Neutrophil (primary cell): ENCODE measurements around the gene UFM1.
"Not testable (repeated sequence)": the region's sequence is repeated elsewhere in the genome, so short reads cannot be mapped to it uniquely, and the experiment has no call there.

Source experiments
- H3K27ac ChIP-seq: fragments of 200-600 bp; sonication (generic); 2 replicates; pipeline ENCODE4 v1.5.1; 2016; ENCODE audit warnings: mild to moderate bottlenecking, moderate library complexity
- H3K27me3 ChIP-seq: fragments of 200-600 bp; sonication (generic); 2 replicates; pipeline ENCODE4 v1.6.0; 2016; ENCODE audit warnings: mild to moderate bottlenecking
- H3K36me3 ChIP-seq: fragments of 200-600 bp; sonication (generic); 2 replicates; pipeline ENCODE4 v1.5.1; 2017
- H3K4me1 ChIP-seq, 2 experiments: fragments of 200-600 bp in 1 of 2; sonication (generic) in 1 of 2; 1 replicate in 1 of 2; 2 replicates in 1 of 2; pipeline versions ENCODE4 v1.5.1 to v1.6.1; 2013 to 2016; ENCODE audit warnings: low read depth in 1 of 2, low read length in 1 of 2, mild to moderate bottlenecking in 1 of 2, moderate library complexity in 1 of 2; ENCODE audit not compliant: control insufficient read depth in 1 of 2, insufficient read depth in 1 of 2
- H3K4me3 ChIP-seq, 2 experiments: fragments of 200-600 bp in 1 of 2; sonication (generic) in 1 of 2; 1 replicate in 1 of 2; 2 replicates in 1 of 2; pipeline ENCODE4 v1.5.1; 2013 to 2016; ENCODE audit warnings: low read depth in 1 of 2, low read length in 1 of 2, mild to moderate bottlenecking in 1 of 2, moderate library complexity in 1 of 2
- H3K9me3 ChIP-seq: fragments of 200-600 bp; sonication (generic); 2 replicates; pipeline ENCODE4 v1.5.1; 2016
- TF ChIP-seq, protein P1 (sequence below): fragments of 200-600 bp; sonication (generic); IDR thresholded peaks from 2 replicates; pipeline ENCODE4 v1.5.1; 2016; ENCODE audit warnings: antibody characterized with exemption

UFM1 gene

DNA sequence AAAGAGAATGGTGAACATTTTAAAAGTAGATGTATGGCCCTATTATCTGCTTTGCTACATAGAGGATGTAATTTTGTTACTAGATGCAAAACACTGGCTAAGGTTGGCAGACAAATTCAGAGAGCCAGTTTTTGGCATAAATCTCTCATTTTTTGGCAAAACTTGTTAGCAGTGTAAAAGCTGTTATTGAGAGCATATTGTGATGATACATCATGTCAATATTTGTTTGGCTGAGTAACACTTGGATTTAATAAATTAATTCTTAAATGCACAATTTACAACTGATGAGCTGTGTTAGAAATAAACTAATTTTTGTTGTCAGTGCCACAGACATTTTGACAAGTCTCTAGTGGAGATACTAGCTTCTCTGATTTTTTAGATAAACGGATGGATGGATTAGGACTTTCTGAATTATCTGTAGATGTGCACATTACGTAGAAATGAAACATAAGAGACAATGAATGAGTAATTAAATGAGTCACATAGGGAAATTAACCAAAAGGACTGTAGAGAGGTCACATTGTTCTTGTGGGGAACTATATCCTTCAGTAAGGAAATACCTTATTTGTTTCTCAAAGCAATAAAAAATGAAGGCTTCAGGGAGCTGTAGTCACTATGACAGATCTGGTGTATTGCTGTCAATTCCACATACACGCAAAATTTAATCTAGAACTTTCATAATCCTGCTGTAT lies 17.4 kb downstream of the UFM1 start:
- no peaks in the 10 kb centered on the region for H3K4me1 ChIP-seq
- H3K27ac ChIP-seq: no peak overlapping the region
- TF ChIP-seq, protein P1, sequence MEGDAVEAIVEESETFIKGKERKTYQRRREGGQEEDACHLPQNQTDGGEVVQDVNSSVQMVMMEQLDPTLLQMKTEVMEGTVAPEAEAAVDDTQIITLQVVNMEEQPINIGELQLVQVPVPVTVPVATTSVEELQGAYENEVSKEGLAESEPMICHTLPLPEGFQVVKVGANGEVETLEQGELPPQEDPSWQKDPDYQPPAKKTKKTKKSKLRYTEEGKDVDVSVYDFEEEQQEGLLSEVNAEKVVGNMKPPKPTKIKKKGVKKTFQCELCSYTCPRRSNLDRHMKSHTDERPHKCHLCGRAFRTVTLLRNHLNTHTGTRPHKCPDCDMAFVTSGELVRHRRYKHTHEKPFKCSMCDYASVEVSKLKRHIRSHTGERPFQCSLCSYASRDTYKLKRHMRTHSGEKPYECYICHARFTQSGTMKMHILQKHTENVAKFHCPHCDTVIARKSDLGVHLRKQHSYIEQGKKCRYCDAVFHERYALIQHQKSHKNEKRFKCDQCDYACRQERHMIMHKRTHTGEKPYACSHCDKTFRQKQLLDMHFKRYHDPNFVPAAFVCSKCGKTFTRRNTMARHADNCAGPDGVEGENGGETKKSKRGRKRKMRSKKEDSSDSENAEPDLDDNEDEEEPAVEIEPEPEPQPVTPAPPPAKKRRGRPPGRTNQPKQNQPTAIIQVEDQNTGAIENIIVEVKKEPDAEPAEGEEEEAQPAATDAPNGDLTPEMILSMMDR: no peak

DNA sequence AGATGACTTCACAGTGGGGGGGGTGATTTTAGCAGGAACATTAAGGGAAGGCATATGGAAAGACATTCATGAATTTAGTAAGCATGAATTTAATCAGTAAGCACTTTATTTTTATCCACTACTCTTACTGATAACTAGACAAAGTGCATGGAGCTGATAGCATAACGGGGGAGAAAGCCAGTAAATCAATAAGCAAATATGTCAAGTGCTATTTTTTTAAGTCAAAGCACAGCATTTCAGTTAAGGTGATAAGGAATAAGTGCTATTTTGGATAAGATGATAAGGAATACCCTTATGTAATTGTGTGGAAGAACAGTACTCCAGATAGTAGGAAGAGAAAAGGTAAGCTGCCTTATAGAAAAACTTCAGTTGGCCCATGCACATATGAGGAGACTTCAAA lies 19.4 kb downstream of the UFM1 start:
- H3K36me3 ChIP-seq: no peaks in the 10 kb centered on the region
- no peak overlapping the region for H3K4me3 ChIP-seq
- no peaks in the 10 kb centered on the region for H3K27me3 ChIP-seq
- TF ChIP-seq, protein P1: no peak
- H3K27ac ChIP-seq: no peak overlapping the region
- H3K9me3 ChIP-seq: no peaks in the 10 kb centered on the region
- no peaks in the 10 kb centered on the region for H3K4me1 ChIP-seq

More for the DNA sequence above, 17.4 kb downstream of the UFM1 start:
- Histone ChIP-seq H3K4me3 (no peak overlapping the region), H3K9me3 (no peaks in the 10 kb centered on the region), H3K27me3 (no peaks in the 10 kb centered on the region), H3K36me3 (peaks cover 17% of the 10 kb centered on the region)

DNA sequence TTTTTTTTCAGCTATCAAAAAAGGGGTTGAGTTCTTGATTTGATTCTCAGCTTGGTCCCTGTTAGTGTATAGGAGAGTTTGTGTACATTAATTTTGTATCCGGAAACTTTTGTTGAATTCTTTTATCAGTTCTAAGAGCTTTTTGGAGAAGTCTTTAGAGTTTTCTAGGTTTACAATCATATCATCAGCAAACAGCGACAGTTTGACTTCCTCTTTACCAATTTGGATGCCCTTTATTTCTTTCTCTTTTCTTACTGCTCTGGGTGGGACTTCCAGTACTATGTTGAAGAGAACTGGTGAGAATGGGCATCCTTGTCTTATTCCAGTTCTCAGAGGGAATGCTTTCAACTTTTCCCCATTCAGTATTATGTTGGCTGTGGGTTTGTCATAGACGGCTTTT lies 20.4 kb downstream of the UFM1 start:
- not testable (repeated sequence) for H3K9me3 ChIP-seq, H3K36me3 ChIP-seq, H3K27me3 ChIP-seq, H3K27ac ChIP-seq, H3K4me1 ChIP-seq, H3K4me3 ChIP-seq

- TF ChIP-seq, protein P1: no peak
- no peaks in the 10 kb centered on the region for H3K4me1 ChIP-seq
These were observed 23.3 kb downstream of the UFM1 start for GRCh38 chr13:38372820-38373383.

DNA sequence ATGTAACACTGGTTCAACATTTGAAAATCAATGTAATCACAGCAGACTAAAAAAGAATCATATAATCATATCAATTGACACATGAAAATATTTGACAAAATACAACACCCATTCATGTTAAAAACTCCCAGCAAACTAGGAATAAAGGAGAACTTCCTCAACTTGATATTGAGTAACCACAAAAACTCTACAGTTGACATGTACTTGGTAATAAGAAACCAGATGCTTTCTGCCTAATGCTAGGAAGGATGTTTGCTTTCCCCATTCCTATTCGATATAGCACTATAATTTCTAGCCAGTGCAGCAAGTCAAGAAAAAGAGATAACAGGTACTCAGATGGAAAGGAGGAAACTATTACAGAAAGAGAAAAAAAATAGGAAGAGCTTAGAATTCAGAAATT lies 26.9 kb downstream of the UFM1 start:
- Histone ChIP-seq H3K4me1 (no peaks in the 10 kb centered on the region), H3K27me3 (no peaks in the 10 kb centered on the region), H3K36me3 (no peaks in the 10 kb centered on the region), H3K9me3 (no peaks in the 10 kb centered on the region), H3K27ac (no peak overlapping the region), H3K4me3 (no peak overlapping the region)
- TF ChIP-seq, protein P1: no peak

More at GRCh38 chr13:38372820-38373383, 23.3 kb downstream of the UFM1 start:
- Histone ChIP-seq H3K9me3 (no peaks in the 10 kb centered on the region), H3K27me3 (no peaks in the 10 kb centered on the region), H3K4me3 (no peak overlapping the region), H3K27ac (no peak overlapping the region), H3K36me3 (no peaks in the 10 kb centered on the region)

DNA sequence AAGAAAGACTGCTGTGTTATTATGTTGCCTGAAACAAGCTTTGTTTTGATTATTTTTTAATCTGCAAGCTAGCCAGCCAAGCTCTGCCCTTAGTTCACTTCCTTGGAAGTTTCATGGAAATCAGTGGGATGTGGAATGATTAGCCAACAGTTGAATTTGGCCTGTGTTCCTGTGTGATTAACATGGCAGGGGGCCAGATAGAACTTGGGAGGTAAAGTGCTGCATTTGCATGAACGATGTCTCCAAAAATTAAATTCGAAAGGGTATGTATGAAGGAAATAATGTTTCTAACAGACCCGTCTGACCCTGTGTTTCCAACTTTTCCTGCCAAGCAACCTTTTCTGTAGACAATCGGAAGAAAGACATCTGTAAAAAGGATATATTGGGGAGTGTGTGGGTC lies 32.2 kb downstream of the UFM1 start:
- H3K4me3 ChIP-seq: no peak overlapping the region
- H3K4me1 ChIP-seq: no peaks in the 10 kb centered on the region
- H3K9me3 ChIP-seq: no peaks in the 10 kb centered on the region
- H3K27ac ChIP-seq: no peak overlapping the region
- TF ChIP-seq, protein P1: no peak
- H3K36me3 ChIP-seq: no peaks in the 10 kb centered on the region
- H3K27me3 ChIP-seq: peaks cover 4% of the 10 kb centered on the region
